Lung (tissue), 12 donors: ENCODE results near the gene HDAC4. TPM values are rescaled to one million over a fixed set of nuclear protein-coding genes. Genes with fewer than 3 reads are reported as not detected.
A peak's percentile ranks its signal among the peaks of the same experiment; 100 is the strongest.

ENCODE experiments used
- ATAC-seq: fragments of 200-7000 bp; cut with Tn5 transposase; one replicate; pipeline ENCODE4 v1.9.1; 2020; ENCODE audit warnings: moderate number of reproducible peaks; ENCODE audit not compliant: insufficient read depth, low FRiP score
- DNase-seq, 3 donors: peaks; one replicate each; pipeline ENCODE4 v3.0.0-alpha.2; 2013 to 2017
- H3K27ac ChIP-seq, 2 donors: one replicate each; pipeline ENCODE4 v1.5.1; 2013; ENCODE audit warnings: mild to moderate bottlenecking in 2 of 2, moderate library complexity in 2 of 2, control low read depth in 1 of 2, inconsistent platforms in 1 of 2, low read depth in 1 of 2, low read length in 1 of 2
- H3K27me3 ChIP-seq, 3 donors: one replicate each; pipeline ENCODE4 v1.5.1; 2013; ENCODE audit warnings: low read length in 2 of 3; ENCODE audit not compliant: control insufficient read depth in 3 of 3, insufficient read depth in 3 of 3
- H3K36me3 ChIP-seq, 4 donors: one replicate each; pipeline ENCODE4 v1.5.1; 2013; ENCODE audit warnings: low read length in 4 of 4, mild to moderate bottlenecking in 1 of 4, moderate library complexity in 1 of 4; ENCODE audit not compliant: control insufficient read depth in 4 of 4, insufficient read depth in 4 of 4
- H3K4me1 ChIP-seq, 5 donors: one replicate each; pipeline ENCODE4 v1.5.1; 2013; ENCODE audit warnings: low read length in 5 of 5, mild to moderate bottlenecking in 2 of 5, moderate library complexity in 1 of 5; ENCODE audit not compliant: control insufficient read depth in 5 of 5, insufficient read depth in 5 of 5
- H3K4me3 ChIP-seq: one replicate; pipeline ENCODE4 v1.5.1; 2013; ENCODE audit warnings: mild to moderate bottlenecking, control low read depth, moderate library complexity
- H3K9ac ChIP-seq, 2 donors: one replicate each; pipeline ENCODE4 v1.5.1; 2013; ENCODE audit warnings: low read length in 2 of 2, control low read depth in 1 of 2; ENCODE audit not compliant: insufficient read depth in 1 of 2
- H3K9me3 ChIP-seq, 4 donors: one replicate each; pipeline ENCODE4 v1.5.1; 2013; ENCODE audit warnings: low read length in 3 of 4, mild to moderate bottlenecking in 1 of 4, moderate library complexity in 1 of 4; ENCODE audit not compliant: control insufficient read depth in 4 of 4, insufficient read depth in 3 of 4
- WGBS, 2 donors: extraction: QIAGEN DNeasy Blood & Tissue Kit; methylation state at CpG; one replicate each; pipeline ENCODE4 v1.1.7; 2013; 5-methylcytosine and 5-hydroxymethylcytosine counted together
- polyA plus RNA-seq, 2 donors: library from polyadenylated mRNA; stranded (reverse); fragments of 200-250 nt; gene quantifications; one replicate each; pipeline ENCODE4 v1.2.1, GENCODE V29; 2013
- total RNA-seq, 2 donors: library from RNA; depleted of rRNA in 1 of 2; stranded (reverse); fragments of >200 nt in 1 of 2; gene quantifications; one replicate each; pipeline ENCODE4 v1.2.1, GENCODE V29; 2014 to 2021
- TF ChIP-seq, protein P1 (sequence below): IDR thresholded peaks from 2 replicates; pipeline ENCODE4 v1.5.1; 2012; ENCODE audit warnings: mild to moderate bottlenecking; ENCODE audit errors: control extremely low read depth, extremely low read depth
- donor health status: control.
- donor health status: control.
- donor health status: Bipolar disorder and iron deficiency.
- donor health status: healthy.
- donor health status: DM: yes; HTN: yes; CAD: no.

Gene HDAC4
- total and polyA plus RNA-seq, 4 donors: 6.9 to 47.7 (median 20.7) TPM

DNA sequence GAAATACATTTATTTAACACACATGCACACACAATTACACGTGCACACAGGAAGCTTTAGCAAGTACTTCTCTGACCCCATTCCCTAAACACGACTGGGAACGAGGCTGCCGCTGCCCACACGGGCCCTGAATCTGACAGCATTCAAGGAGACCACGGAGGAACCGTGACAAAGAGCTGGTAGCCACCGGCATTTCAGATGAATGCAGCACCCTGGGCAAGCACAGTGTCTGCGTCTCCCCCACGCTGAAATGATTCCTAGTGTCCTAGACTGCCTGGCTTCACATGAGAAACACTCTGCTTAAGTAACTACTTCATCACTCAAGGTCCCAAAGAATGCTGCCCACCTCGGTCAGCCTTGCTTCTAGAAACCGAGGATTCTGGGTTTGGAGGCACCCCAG, 95.0 kb downstream of the HDAC4 start:
- H3K4me3 ChIP-seq: no peak overlapping the region
- no peaks in the 10 kb centered on the region for H3K9me3 ChIP-seq
- WGBS, 2 donors: 88 to 93% methylated on average over 12 of the region's 12 CpGs
- TF ChIP-seq, protein P1, sequence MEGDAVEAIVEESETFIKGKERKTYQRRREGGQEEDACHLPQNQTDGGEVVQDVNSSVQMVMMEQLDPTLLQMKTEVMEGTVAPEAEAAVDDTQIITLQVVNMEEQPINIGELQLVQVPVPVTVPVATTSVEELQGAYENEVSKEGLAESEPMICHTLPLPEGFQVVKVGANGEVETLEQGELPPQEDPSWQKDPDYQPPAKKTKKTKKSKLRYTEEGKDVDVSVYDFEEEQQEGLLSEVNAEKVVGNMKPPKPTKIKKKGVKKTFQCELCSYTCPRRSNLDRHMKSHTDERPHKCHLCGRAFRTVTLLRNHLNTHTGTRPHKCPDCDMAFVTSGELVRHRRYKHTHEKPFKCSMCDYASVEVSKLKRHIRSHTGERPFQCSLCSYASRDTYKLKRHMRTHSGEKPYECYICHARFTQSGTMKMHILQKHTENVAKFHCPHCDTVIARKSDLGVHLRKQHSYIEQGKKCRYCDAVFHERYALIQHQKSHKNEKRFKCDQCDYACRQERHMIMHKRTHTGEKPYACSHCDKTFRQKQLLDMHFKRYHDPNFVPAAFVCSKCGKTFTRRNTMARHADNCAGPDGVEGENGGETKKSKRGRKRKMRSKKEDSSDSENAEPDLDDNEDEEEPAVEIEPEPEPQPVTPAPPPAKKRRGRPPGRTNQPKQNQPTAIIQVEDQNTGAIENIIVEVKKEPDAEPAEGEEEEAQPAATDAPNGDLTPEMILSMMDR: no peak
- H3K27ac ChIP-seq: no peak overlapping the region
- H3K9ac ChIP-seq: no peak overlapping the region
- H3K27me3 ChIP-seq: no peaks in the 10 kb centered on the region
- H3K36me3 ChIP-seq: no peaks in the 10 kb centered on the region
- DNase-seq: peak in 1 of 3 donors; percentile 4
- peaks cover 11 to 41% (median 15%) of the 10 kb centered on the region in 5 donors for H3K4me1 ChIP-seq
- ATAC-seq: no peak

DNA sequence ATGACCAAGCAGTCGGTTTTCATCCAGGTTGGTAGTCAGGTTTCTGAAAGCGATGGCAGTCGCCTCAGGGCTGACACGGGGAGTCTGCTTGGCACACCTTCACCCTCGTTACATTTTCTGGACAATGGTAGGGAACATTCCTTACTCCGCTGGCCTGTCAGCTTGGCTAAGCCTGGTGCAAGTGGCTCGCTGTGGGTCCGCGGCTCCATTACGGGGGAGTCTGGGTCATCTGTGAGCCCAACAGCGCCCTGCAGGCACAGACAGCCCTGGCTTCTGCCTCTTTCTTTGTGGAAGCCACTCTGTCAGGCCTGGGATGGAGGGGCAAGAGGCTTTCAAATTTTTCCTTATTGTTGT, 95.6 kb downstream of the HDAC4 start:
- Histone ChIP-seq H3K9ac (no peak overlapping the region), H3K36me3 (no peaks in the 10 kb centered on the region), H3K27ac (no peak overlapping the region), H3K9me3 (no peaks in the 10 kb centered on the region), H3K4me1 (peaks cover 7 to 35% (median 14%) of the 10 kb centered on the region in 5 donors), H3K27me3 (no peaks in the 10 kb centered on the region), H3K4me3 (no peak overlapping the region)
- DNase-seq: peak in 1 of 3 donors; percentile 6
- ATAC-seq: no peak
- 95 to 97% methylated on average over 11 of the region's 11 CpGs for WGBS, 2 donors
- TF ChIP-seq, protein P1: no peak

DNA sequence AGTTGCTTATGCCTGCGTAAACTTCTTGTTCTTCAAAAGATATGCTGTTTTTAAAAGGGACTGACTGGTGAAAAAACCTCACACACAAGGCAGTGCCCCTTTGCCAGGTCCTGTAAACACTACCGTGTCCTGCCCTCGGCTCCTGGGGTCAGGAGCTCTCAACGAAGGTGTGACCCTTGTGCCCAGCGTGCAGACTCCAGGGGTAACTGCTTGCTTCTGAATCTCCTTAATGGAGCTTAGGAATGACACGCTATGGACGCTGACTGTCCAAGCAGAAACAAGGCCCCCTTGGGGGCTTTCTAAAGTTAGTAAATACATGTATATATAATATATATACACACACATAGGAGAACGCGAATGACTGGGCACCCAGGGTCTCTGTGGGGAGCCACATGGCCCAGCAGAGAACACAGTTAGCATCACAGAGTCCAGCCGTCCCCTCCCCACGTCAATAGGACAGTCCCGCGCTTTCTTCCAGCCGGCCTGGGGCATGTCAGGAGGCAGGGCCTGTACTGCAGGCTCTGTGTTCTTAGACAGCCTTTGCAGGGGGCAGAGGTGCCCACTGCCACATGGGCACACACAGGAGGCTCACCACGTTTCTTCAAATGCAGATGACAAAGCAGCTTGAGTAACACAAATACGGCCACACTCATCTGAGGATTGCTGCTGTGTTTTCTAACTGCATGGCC, 96.1 kb downstream of the HDAC4 start:
- Histone ChIP-seq H3K4me3 (no peak overlapping the region), H3K36me3 (no peaks in the 10 kb centered on the region), H3K27me3 (no peaks in the 10 kb centered on the region), H3K9ac (no peak overlapping the region), H3K9me3 (no peaks in the 10 kb centered on the region), H3K4me1 (peaks cover 3 to 30% (median 10%) of the 10 kb centered on the region in 5 donors), H3K27ac (no peak overlapping the region)
- TF ChIP-seq, protein P1: no peak
- DNase-seq: peak in 1 of 3 donors; percentile 4
- 90 to 91% methylated on average over 16 of the region's 16 CpGs for WGBS, 2 donors
- ATAC-seq: no peak
